Measurements from ENCODE around the gene OR1F1.

GRCh38 chr16:3193221-3194212, 5.5 kb downstream of the OR1F1 start:
- no peak for TF ChIP-seq REST (IDR thresholded peaks at IDR 0.05; ENCODE audit: unreplicated experiment)
- no peak for TF ChIP-seq CTCF (conservative IDR thresholded peaks at IDR 0.05; ENCODE audit: low read depth in 2 of 2)
- no peak for TF ChIP-seq EZH2phosphoT487 (IDR thresholded peaks at IDR 0.05; ENCODE audit: unreplicated experiment)
